Measurements from ENCODE around the gene GRIP1.

Gene GRIP1

DNA sequence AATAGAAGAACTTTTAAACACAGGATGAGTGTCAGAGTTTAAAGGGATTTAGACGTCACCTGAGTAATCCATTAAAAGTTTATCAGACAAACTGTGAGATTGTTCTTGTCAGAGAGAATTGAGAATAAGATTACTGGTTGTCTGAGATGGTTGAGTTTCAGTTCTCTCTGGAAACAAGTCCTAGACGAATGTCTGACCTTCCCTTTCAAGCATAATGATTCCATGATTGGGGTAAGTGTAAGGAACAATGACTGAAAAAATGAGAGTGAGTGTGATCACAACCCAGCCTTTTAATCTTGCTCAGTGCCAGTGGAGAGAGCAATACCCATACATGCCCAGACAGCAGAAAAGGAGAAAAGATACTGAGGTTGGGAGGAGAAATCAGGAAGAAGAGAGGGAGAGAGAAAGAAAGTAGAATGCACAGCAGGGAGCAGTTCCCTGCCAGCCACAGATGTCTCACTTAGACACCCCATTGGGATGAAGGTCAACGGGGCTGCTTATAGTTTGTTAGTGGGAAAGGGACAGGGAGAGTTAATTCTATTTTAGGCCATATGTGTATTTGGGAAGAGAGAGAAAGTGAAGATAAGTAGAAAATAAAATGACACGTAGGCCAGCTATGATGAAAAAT, 4.3 kb downstream of the GRIP1 start:
- DNase-seq (ENCODE audit: insufficient read length, low spot score) (no peak), FAIRE-seq (peak; percentile 77)
- no peak for TF ChIP-seq PAX5 (IDR thresholded peaks at IDR 0.05; ENCODE audit: insufficient read depth, low read length, severe bottlenecking)
- TF ChIP-seq POLR2AphosphoS5 (IDR thresholded peaks at IDR 0.05; ENCODE audit: low read depth, low read length): no peak
- peak; percentile 66 for TF ChIP-seq SPI1 (IDR thresholded peaks at IDR 0.05; ENCODE audit: low read depth, low read length)
- TF ChIP-seq POLR2A (IDR thresholded peaks at IDR 0.05; ENCODE audit: low read depth, low read length): no peak

DNA sequence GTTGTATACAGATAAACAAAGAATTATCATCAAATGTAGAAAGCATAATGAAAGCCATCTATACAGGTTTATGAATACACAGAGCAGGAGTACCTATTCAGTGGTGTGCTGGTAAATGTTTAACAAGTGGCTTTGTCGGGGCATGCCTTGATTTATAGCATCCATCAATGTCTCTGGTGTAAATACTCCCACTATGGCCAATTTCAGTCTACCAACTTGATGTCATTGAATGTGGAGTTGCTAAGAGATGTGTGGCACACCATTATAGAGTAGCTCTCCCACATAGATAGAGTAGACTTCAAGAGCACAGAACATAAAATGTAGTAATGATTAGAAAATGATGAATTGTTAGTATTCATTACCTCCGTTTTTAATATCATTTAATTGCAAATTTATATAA, 9.3 kb downstream of the GRIP1 start:
- FAIRE-seq: no peak

DNA sequence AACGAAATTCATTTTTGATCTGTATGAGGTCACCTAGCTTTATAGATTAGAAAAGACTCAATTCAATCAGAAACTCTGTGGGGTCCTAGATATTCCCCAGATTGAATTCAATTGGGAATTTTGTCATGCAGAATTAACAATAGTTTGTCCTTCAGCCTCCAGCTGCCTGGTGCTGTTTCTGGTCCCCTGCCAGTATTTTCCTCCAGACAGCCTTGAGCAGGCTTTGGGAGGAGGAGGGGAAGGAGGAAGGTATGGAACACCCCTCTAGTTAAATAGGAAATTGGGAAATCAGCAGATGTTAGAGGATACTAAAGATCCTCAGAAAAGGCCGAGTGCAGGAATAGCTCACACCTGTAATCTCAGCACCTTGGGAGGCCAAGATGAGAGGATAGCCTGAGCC, 10.6 kb downstream of the GRIP1 start:
- no peak for FAIRE-seq

More for the DNA sequence above, 9.3 kb downstream of the GRIP1 start:
- TF ChIP-seq POU2F2 (IDR thresholded peaks at IDR 0.05; ENCODE audit: low read depth, low read length): no peak
- TF ChIP-seq POLR2AphosphoS5 (IDR thresholded peaks at IDR 0.05; ENCODE audit: low read depth, low read length): no peak
- TF ChIP-seq SPI1 (IDR thresholded peaks at IDR 0.05; ENCODE audit: low read depth, low read length): no peak
- TF ChIP-seq PAX5 (IDR thresholded peaks at IDR 0.05; ENCODE audit: insufficient read depth, low read length, severe bottlenecking): no peak
- no peak for TF ChIP-seq POLR2A (IDR thresholded peaks at IDR 0.05; ENCODE audit: low read depth, low read length)
- no peak for TF ChIP-seq TAF1 (IDR thresholded peaks at IDR 0.05; ENCODE audit: low read depth, low read length)
- no peak for DNase-seq (ENCODE audit: insufficient read length, low spot score)

DNA sequence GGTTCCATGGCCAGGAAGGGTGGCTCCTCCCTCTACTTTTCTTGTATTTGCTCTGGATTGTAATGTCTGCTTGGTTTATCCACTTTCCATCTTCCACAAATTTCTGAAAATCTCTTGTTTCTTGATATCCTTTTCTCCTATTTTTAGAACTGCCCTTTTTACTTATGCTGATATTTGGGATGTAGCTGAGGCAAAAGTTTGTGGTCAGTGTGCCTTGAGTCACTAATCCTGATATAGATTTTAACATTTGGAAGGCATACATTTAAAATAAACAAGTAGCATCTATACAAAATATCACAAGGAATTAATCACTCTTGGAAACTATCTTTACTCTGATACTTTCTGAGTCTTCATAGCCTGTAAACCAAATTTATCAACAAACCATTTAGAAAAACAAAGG, 11.0 kb downstream of the GRIP1 start:
- FAIRE-seq: no peak
- TF ChIP-seq POLR2A (IDR thresholded peaks at IDR 0.05; ENCODE audit: low read depth, low read length) (no peak), SPI1 (IDR thresholded peaks at IDR 0.05; ENCODE audit: low read depth, low read length) (no peak), POLR2AphosphoS5 (IDR thresholded peaks at IDR 0.05; ENCODE audit: low read depth, low read length) (no peak), POU2F2 (IDR thresholded peaks at IDR 0.05; ENCODE audit: low read depth, low read length) (no peak), PAX5 (IDR thresholded peaks at IDR 0.05; ENCODE audit: insufficient read depth, low read length, severe bottlenecking) (no peak), TAF1 (IDR thresholded peaks at IDR 0.05; ENCODE audit: low read depth, low read length) (no peak)

More for the DNA sequence above, 10.6 kb downstream of the GRIP1 start:
- DNase-seq (ENCODE audit: insufficient read length, low spot score): no peak
- TF ChIP-seq POLR2AphosphoS5 (IDR thresholded peaks at IDR 0.05; ENCODE audit: low read depth, low read length): no peak
- TF ChIP-seq POLR2A (IDR thresholded peaks at IDR 0.05; ENCODE audit: low read depth, low read length): no peak
- no peak for TF ChIP-seq TAF1 (IDR thresholded peaks at IDR 0.05; ENCODE audit: low read depth, low read length)
- no peak for TF ChIP-seq SPI1 (IDR thresholded peaks at IDR 0.05; ENCODE audit: low read depth, low read length)
- no peak for TF ChIP-seq PAX5 (IDR thresholded peaks at IDR 0.05; ENCODE audit: insufficient read depth, low read length, severe bottlenecking)
- TF ChIP-seq POU2F2 (IDR thresholded peaks at IDR 0.05; ENCODE audit: low read depth, low read length): no peak

DNA sequence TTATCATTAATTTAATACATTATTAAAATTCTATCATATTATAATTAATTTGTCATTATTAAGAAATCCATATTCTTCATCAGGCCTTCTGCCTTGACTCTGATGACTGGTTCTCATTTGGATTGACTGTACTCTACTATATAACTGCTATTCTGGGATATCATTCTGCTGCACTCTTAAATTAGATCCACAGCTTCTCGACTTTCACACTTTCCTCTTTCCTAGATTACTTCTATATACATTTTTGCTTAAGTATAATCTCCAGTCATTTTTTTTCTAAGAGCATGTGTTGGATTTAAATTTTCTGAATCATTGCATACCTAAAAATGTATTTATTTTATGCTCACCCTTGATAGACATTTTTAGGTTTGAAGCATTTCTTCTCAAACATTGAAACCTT, 12.4 kb downstream of the GRIP1 start:
- DNase-seq (ENCODE audit: insufficient read length, low spot score) (no peak), FAIRE-seq (no peak)
- TF ChIP-seq SPI1 (IDR thresholded peaks at IDR 0.05; ENCODE audit: low read depth, low read length) (no peak), TAF1 (IDR thresholded peaks at IDR 0.05; ENCODE audit: low read depth, low read length) (no peak), POLR2A (IDR thresholded peaks at IDR 0.05; ENCODE audit: low read depth, low read length) (no peak), PAX5 (IDR thresholded peaks at IDR 0.05; ENCODE audit: insufficient read depth, low read length, severe bottlenecking) (no peak), POU2F2 (IDR thresholded peaks at IDR 0.05; ENCODE audit: low read depth, low read length) (no peak), POLR2AphosphoS5 (IDR thresholded peaks at IDR 0.05; ENCODE audit: low read depth, low read length) (no peak)

More for the DNA sequence above, 11.0 kb downstream of the GRIP1 start:
- DNase-seq (ENCODE audit: insufficient read length, low spot score): no peak

DNA sequence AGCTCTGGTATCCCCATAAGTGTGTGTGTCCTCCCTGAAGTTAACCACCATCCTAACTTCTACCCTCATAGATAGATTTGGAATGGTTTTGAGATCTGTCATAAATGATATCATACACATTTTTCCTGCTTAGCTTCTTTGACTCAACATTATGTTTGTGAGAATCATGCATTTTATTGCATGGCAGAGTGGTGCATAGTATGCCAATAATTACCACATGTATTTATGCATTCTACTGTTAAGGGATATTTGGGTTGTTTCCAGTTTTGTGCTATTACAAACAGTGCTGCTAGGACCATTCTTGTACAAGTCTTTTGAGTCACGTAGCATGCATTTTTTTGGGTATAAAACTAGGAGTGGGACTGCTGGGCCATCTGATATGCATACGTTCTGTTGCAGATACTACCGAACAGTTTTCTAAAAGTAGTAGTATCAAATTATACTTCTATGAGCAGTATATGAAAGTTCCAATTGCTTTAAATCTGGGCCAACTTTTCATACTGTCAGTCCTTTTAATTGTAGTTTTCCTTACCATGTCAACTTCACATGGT, 13.4 kb downstream of the GRIP1 start:
- TF ChIP-seq POLR2A (IDR thresholded peaks at IDR 0.05; ENCODE audit: low read depth, low read length) (no peak), POLR2AphosphoS5 (IDR thresholded peaks at IDR 0.05; ENCODE audit: low read depth, low read length) (no peak), SPI1 (IDR thresholded peaks at IDR 0.05; ENCODE audit: low read depth, low read length) (no peak), TAF1 (IDR thresholded peaks at IDR 0.05; ENCODE audit: low read depth, low read length) (no peak), PAX5 (IDR thresholded peaks at IDR 0.05; ENCODE audit: insufficient read depth, low read length, severe bottlenecking) (no peak), POU2F2 (IDR thresholded peaks at IDR 0.05; ENCODE audit: low read depth, low read length) (no peak)
- FAIRE-seq: no peak
- DNase-seq (ENCODE audit: insufficient read length, low spot score): no peak

DNA sequence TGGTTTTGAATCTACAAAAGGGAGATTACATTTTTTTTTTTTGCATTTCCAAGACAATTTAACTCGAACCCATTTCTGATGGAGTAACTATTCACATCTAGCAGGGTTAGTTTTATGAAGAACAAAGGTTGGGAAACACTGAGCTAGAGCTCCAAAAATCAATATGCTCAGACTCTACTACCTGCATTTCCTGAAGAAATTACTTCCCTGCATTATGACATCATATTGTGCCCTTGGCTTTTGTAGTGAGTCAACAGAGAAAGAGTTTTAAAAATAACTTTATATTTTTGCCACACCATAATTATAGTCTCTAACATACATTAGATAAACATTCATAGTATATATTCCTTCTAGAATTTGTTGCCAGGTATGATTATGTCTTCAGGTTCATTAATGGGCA, 14.8 kb downstream of the GRIP1 start:
- FAIRE-seq (no peak), DNase-seq (ENCODE audit: insufficient read length, low spot score) (no peak)
- no peak for TF ChIP-seq PAX5 (IDR thresholded peaks at IDR 0.05; ENCODE audit: insufficient read depth, low read length, severe bottlenecking)
- no peak for TF ChIP-seq POU2F2 (IDR thresholded peaks at IDR 0.05; ENCODE audit: low read depth, low read length)
- TF ChIP-seq SPI1 (IDR thresholded peaks at IDR 0.05; ENCODE audit: low read depth, low read length): no peak
- TF ChIP-seq POLR2AphosphoS5 (IDR thresholded peaks at IDR 0.05; ENCODE audit: low read depth, low read length): no peak
- TF ChIP-seq TAF1 (IDR thresholded peaks at IDR 0.05; ENCODE audit: low read depth, low read length): no peak
- TF ChIP-seq POLR2A (IDR thresholded peaks at IDR 0.05; ENCODE audit: low read depth, low read length): no peak

DNA sequence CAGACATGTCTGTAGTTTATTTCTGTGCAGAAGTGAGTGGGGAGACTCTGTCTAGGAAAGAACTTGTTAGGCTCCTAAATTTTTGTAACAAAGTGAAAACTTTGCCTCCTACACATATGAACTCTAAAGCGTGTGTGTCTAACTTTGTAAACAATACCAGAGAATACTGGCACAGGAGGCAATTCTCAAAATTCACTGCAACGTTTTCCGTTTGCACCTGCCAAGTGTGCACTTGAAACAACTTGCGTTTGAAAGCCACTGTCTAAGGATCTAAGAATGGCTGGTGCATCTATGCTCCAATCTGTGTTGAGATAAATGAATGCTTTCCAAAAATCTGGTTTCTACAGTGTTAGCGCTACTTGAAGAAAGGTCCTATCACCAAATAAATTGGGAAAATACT, 15.3 kb downstream of the GRIP1 start:
- DNase-seq (ENCODE audit: insufficient read length, low spot score) (no peak), FAIRE-seq (peak; percentile 5)
- TF ChIP-seq POU2F2 (IDR thresholded peaks at IDR 0.05; ENCODE audit: low read depth, low read length): no peak

DNA sequence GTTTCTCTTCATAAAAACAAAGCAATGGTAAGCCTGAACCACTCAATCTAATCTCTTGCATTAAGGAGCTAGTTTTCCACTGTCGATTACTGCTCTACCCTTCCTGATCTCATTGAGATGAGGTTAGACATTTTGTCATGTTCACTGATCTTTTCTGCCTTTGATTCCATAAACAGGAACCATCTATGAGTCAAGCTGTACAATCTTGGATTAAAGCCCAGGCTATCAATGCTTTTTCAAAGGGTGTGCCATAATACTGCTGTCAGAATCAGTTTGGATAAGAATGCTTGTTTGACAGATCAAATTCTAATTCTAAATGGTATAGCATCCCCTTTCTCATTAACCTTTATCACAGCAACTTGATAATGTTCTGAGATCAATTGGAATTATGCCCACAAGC, 16.1 kb downstream of the GRIP1 start:
- TF ChIP-seq POLR2AphosphoS5 (IDR thresholded peaks at IDR 0.05; ENCODE audit: low read depth, low read length) (no peak), SPI1 (IDR thresholded peaks at IDR 0.05; ENCODE audit: low read depth, low read length) (no peak), PAX5 (IDR thresholded peaks at IDR 0.05; ENCODE audit: insufficient read depth, low read length, severe bottlenecking) (no peak), POLR2A (IDR thresholded peaks at IDR 0.05; ENCODE audit: low read depth, low read length) (no peak), POU2F2 (IDR thresholded peaks at IDR 0.05; ENCODE audit: low read depth, low read length) (no peak), TAF1 (IDR thresholded peaks at IDR 0.05; ENCODE audit: low read depth, low read length) (no peak)
- FAIRE-seq: peak; percentile 31
- DNase-seq (ENCODE audit: insufficient read length, low spot score): no peak

DNA sequence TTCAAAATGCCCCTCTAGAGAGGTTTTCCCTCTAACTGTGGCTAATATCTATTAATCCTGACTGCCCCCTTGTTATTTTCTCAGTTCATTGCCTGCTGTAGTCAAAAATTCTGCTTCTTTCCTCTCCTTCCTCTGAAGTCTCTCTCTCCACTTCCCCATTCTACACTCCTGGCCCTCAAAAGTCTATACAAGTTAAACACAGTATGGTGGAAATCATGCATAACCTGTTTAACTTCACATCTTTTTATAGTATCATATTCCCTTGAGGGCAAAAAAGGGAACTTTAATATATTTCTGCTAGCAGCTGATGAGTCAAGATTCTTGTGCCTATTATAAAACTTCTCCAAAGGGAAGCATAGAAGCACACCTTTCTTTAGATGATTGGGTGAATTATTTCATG, 16.7 kb downstream of the GRIP1 start:
- FAIRE-seq (no peak), DNase-seq (ENCODE audit: insufficient read length, low spot score) (no peak)
- no peak for TF ChIP-seq TAF1 (IDR thresholded peaks at IDR 0.05; ENCODE audit: low read depth, low read length)
- no peak for TF ChIP-seq POU2F2 (IDR thresholded peaks at IDR 0.05; ENCODE audit: low read depth, low read length)
- no peak for TF ChIP-seq PAX5 (IDR thresholded peaks at IDR 0.05; ENCODE audit: insufficient read depth, low read length, severe bottlenecking)
- no peak for TF ChIP-seq POLR2A (IDR thresholded peaks at IDR 0.05; ENCODE audit: low read depth, low read length)
- peak; percentile 82 for TF ChIP-seq SPI1 (IDR thresholded peaks at IDR 0.05; ENCODE audit: low read depth, low read length)

Data from GM12891 (cell line).